HepG2 (cell line): ENCODE results near the gene SNAP29. TPM values are rescaled to one million over a fixed set of nuclear protein-coding genes. Genes with fewer than 3 reads are reported as not detected.

Experiments
- ATF7-NPFF ChIP-seq: sonication (generic); formaldehyde crosslinking; IDR thresholded peaks from 2 replicates; pipeline ENCODE4 v1.8.1; 2023; ENCODE audit warnings: mild to moderate bottlenecking, low read depth, missing genetic modification reagents, moderate library complexity
- CCDC6 ChIP-seq: sonication (generic); formaldehyde crosslinking; IDR thresholded peaks from 2 replicates; pipeline ENCODE4 v1.8.1; 2022; ENCODE audit warnings: mild to moderate bottlenecking, missing genetic modification reagents, moderate library complexity
- DNMT1 ChIP-seq: sonication (generic); formaldehyde crosslinking; IDR thresholded peaks from 2 replicates; pipeline ENCODE4 v1.5.1; 2020; ENCODE audit warnings: mild to moderate bottlenecking, missing genetic modification reagents
- FIP1L1 ChIP-seq: fragments of 200-400 bp; formaldehyde crosslinking; IDR thresholded peaks from 2 replicates; pipeline ENCODE4 v1.6.1; 2018; ENCODE audit warnings: low read depth, mild to moderate bottlenecking, low read length, moderate library complexity, borderline replicate concordance; ENCODE audit not compliant: insufficient read depth
- NR2F1 ChIP-seq, 2 experiments: fragments of 450-650 bp in 1 of 2; formaldehyde crosslinking in 1 of 2; IDR thresholded peaks; 2 replicates each; pipeline versions ENCODE4 v1.5.0 to v1.6.1; 2016 to 2020; ENCODE audit warnings: mild to moderate bottlenecking in 1 of 2, missing compliant biosample characterization in 1 of 2, missing genetic modification reagents in 1 of 2, moderate library complexity in 1 of 2
- RXRA ChIP-seq: sonication (generic); formaldehyde crosslinking; IDR thresholded peaks from 2 replicates; pipeline ENCODE4 v1.5.1; 2020; ENCODE audit warnings: missing genetic modification reagents
- TAF1 ChIP-seq: sonication (generic); formaldehyde crosslinking; IDR thresholded peaks from 2 replicates; pipeline ENCODE4 v1.4.0; 2020; ENCODE audit warnings: missing genetic modification reagents
- TSC22D2 ChIP-seq: sonication (generic); formaldehyde crosslinking; IDR thresholded peaks from 2 replicates; pipeline ENCODE4 v1.5.1; 2020; ENCODE audit warnings: missing genetic modification reagents, mild to moderate bottlenecking, borderline replicate concordance
- ZBTB8A ChIP-seq: sonication (generic); formaldehyde crosslinking; IDR thresholded peaks from 2 replicates; pipeline ENCODE4 v1.4.0; 2020; ENCODE audit warnings: mild to moderate bottlenecking, low read depth, missing genetic modification reagents, borderline replicate concordance
- ZNF205 ChIP-seq: IDR thresholded peaks from 2 replicates; pipeline ENCODE4 v1.6.1; 2018; ENCODE audit warnings: missing biosample characterization, missing genetic modification reagents
- ZNF207 ChIP-seq: fragments of 450-650 bp; IDR thresholded peaks from 2 replicates; pipeline ENCODE4 v1.6.1; 2016; ENCODE audit warnings: antibody characterized with exemption, borderline replicate concordance
- ZSCAN20 ChIP-seq: sonication (generic); formaldehyde crosslinking; IDR thresholded peaks from 2 replicates; pipeline ENCODE4 v1.4.0; 2020; ENCODE audit warnings: missing genetic modification reagents, mild to moderate bottlenecking, borderline replicate concordance
- polyA plus RNA-seq, 8 experiments: library from polyadenylated mRNA; depleted of rRNA in 3 of 8; stranded (reverse) in 7 of 8; unstranded in 1 of 8; fragments of >200 nt; fragmentation: Illumina TruSeq in 4 of 8; extraction: Trizol in 4 of 8; gene quantifications; 2 replicates each; pipeline versions ENCODE4 v1.2.1 to v1.2.3, GENCODE V29; 2011 to 2016; ENCODE audit warnings: low read depth in 4 of 8, missing spikeins in 1 of 8, mixed read lengths in 1 of 8; ENCODE audit not compliant: insufficient read depth in 1 of 8
- total RNA-seq, 5 experiments: library from RNA; depleted of rRNA; stranded (reverse); fragments of >200 nt; fragmentation: Illumina TruSeq; extraction: Trizol; gene quantifications; 2 replicates each; pipeline ENCODE4 v1.2.3, GENCODE V29; 2016; ENCODE audit warnings: low read depth in 1 of 5
- TF ChIP-seq, protein P1 (sequence below): sonication (generic); formaldehyde crosslinking; IDR thresholded peaks from 2 replicates; pipeline ENCODE4 v1.8.1; 2023; ENCODE audit warnings: missing genetic modification reagents, mild to moderate bottlenecking, borderline replicate concordance
- TF ChIP-seq, protein P2 (sequence below): sonication (generic); formaldehyde crosslinking; IDR thresholded peaks from 2 replicates; pipeline ENCODE4 v1.8.1; 2022; ENCODE audit warnings: low read depth, mild to moderate bottlenecking, missing genetic modification reagents
- TF ChIP-seq, protein P3 (sequence below): sonication (generic); formaldehyde crosslinking; IDR thresholded peaks from 2 replicates; pipeline ENCODE4 v1.8.0; 2022; ENCODE audit warnings: mild to moderate bottlenecking, missing genetic modification reagents, moderate library complexity
- TF ChIP-seq, protein P4 (sequence below): sonication (generic); formaldehyde crosslinking; IDR thresholded peaks from 2 replicates; pipeline ENCODE4 v1.4.0; 2020; ENCODE audit warnings: low read depth, missing genetic modification reagents
- TF ChIP-seq, protein P5 (sequence below): sonication (generic); formaldehyde crosslinking; conservative IDR thresholded peaks from 2 replicates; pipeline ENCODE4 v1.8.0; 2022; ENCODE audit warnings: mild to moderate bottlenecking, moderate library complexity, missing genetic modification reagents

SNAP29 gene
- total and polyA plus RNA-seq, 2 of the 13 experiments (the other 11 are each of a cell fraction or from before 2014, with no cell fraction given), result 12.3 to 30.7 TPM

DNA sequence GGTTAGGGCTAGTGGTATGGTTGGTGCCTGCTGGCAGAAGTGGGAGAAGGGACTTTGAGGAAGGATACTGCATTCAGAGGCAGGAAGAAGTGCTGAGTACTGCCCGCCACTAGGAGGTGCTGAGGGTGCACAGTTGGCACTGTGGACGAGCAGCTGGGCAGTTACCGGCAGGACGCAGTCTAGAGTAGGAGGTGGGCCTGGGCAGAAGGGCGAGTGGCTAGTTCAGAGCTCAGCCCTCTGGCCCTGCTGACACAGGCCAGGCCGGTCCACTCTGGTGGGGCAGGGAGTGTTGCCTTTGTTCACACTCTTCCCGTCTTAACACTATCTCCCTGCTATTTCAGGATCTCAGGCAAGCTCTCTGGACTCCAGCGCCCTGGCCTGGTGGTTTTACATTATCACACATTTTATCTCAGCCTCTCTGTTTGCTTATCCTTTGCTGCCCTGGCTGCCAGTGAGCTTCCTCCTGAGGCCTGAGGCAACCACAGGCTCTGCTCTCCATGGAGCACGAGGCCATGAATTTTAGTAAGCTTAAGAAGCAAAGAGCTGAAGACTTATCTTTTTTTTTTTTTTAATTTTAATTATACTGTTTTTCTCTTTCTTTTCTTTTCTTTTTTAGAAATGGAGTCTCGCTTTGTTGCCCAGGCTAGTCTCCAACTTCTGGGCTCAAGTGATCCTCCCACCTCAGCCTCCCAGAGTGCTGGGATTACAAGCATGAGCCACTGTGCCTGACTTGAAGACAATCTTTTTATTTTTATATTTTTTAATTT is 26.9 kb downstream of the SNAP29 start (continued):
- TF ChIP-seq ZSCAN20 (CRISPR knock-in tag), result no peak
- TF ChIP-seq, protein P1, sequence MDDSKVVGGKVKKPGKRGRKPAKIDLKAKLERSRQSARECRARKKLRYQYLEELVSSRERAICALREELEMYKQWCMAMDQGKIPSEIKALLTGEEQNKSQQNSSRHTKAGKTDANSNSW (CRISPR knock-in tag), result no peak
- no peak for TF ChIP-seq FIP1L1
- TF ChIP-seq ATF7-NPFF (CRISPR knock-in tag), result no peak
- TF ChIP-seq, protein P2, sequence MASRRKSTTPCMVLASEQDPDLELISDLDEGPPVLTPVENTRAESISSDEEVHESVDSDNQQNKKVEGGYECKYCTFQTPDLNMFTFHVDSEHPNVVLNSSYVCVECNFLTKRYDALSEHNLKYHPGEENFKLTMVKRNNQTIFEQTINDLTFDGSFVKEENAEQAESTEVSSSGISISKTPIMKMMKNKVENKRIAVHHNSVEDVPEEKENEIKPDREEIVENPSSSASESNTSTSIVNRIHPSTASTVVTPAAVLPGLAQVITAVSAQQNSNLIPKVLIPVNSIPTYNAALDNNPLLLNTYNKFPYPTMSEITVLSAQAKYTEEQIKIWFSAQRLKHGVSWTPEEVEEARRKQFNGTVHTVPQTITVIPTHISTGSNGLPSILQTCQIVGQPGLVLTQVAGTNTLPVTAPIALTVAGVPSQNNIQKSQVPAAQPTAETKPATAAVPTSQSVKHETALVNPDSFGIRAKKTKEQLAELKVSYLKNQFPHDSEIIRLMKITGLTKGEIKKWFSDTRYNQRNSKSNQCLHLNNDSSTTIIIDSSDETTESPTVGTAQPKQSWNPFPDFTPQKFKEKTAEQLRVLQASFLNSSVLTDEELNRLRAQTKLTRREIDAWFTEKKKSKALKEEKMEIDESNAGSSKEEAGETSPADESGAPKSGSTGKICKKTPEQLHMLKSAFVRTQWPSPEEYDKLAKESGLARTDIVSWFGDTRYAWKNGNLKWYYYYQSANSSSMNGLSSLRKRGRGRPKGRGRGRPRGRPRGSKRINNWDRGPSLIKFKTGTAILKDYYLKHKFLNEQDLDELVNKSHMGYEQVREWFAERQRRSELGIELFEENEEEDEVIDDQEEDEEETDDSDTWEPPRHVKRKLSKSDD (CRISPR knock-in tag), result peak; percentile 94
- TF ChIP-seq, protein P3, sequence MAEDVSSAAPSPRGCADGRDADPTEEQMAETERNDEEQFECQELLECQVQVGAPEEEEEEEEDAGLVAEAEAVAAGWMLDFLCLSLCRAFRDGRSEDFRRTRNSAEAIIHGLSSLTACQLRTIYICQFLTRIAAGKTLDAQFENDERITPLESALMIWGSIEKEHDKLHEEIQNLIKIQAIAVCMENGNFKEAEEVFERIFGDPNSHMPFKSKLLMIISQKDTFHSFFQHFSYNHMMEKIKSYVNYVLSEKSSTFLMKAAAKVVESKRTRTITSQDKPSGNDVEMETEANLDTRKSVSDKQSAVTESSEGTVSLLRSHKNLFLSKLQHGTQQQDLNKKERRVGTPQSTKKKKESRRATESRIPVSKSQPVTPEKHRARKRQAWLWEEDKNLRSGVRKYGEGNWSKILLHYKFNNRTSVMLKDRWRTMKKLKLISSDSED (CRISPR knock-in tag), result no peak
- peak; percentile 59; the same call in 1 of the 2 replicates for TF ChIP-seq ZNF205 (CRISPR knock-in tag)
- no peak for TF ChIP-seq ZNF207
- no peak for TF ChIP-seq NR2F1 (CRISPR knock-in tag; IDR thresholded peaks at IDR 0.05)
- 0 out of 2 replicates have a peak, but pooled peaks have one; percentile 49 for TF ChIP-seq DNMT1 (CRISPR knock-in tag)
- TF ChIP-seq TAF1 (CRISPR knock-in tag), result no peak
- TF ChIP-seq, protein P4, sequence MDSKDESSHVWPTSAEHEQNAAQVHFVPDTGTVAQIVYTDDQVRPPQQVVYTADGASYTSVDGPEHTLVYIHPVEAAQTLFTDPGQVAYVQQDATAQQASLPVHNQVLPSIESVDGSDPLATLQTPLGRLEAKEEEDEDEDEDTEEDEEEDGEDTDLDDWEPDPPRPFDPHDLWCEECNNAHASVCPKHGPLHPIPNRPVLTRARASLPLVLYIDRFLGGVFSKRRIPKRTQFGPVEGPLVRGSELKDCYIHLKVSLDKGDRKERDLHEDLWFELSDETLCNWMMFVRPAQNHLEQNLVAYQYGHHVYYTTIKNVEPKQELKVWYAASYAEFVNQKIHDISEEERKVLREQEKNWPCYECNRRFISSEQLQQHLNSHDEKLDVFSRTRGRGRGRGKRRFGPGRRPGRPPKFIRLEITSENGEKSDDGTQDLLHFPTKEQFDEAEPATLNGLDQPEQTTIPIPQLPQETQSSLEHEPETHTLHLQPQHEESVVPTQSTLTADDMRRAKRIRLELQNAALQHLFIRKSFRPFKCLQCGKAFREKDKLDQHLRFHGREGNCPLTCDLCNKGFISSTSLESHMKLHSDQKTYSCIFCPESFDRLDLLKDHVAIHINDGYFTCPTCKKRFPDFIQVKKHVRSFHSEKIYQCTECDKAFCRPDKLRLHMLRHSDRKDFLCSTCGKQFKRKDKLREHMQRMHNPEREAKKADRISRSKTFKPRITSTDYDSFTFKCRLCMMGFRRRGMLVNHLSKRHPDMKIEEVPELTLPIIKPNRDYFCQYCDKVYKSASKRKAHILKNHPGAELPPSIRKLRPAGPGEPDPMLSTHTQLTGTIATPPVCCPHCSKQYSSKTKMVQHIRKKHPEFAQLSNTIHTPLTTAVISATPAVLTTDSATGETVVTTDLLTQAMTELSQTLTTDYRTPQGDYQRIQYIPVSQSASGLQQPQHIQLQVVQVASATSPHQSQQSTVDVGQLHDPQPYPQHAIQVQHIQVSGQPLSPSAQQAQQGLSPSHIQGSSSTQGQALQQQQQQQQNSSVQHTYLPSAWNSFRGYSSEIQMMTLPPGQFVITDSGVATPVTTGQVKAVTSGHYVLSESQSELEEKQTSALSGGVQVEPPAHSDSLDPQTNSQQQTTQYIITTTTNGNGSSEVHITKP (CRISPR knock-in tag), result peak; percentile 80; the same call in 1 of the 2 replicates
- TF ChIP-seq, protein P5, sequence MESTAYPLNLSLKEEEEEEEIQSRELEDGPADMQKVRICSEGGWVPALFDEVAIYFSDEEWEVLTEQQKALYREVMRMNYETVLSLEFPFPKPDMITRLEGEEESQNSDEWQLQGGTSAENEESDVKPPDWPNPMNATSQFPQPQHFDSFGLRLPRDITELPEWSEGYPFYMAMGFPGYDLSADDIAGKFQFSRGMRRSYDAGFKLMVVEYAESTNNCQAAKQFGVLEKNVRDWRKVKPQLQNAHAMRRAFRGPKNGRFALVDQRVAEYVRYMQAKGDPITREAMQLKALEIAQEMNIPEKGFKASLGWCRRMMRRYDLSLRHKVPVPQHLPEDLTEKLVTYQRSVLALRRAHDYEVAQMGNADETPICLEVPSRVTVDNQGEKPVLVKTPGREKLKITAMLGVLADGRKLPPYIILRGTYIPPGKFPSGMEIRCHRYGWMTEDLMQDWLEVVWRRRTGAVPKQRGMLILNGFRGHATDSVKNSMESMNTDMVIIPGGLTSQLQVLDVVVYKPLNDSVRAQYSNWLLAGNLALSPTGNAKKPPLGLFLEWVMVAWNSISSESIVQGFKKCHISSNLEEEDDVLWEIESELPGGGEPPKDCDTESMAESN, result 0 out of 2 replicates have a peak, but pooled peaks have one; percentile 51
- no peak for TF ChIP-seq ZBTB8A (CRISPR knock-in tag)
- peak; percentile 83 for TF ChIP-seq RXRA (CRISPR knock-in tag)
- TF ChIP-seq CCDC6 (CRISPR knock-in tag), result peak; percentile 87
- TF ChIP-seq TSC22D2 (CRISPR knock-in tag), result no peak
